GM10266 (cell line): Measurements from ENCODE around the gene P3H4.
A peak's percentile ranks its signal among the peaks of the same experiment; 100 is the strongest.
"Not testable (repeated sequence)": the region's sequence is repeated elsewhere in the genome, so short reads cannot be mapped to it uniquely, and the experiment has no call there.

ENCODE experiments used
- DNase-seq: peaks from one replicate; pipeline ENCODE4 v3.0.0; 2012; ENCODE audit errors: extremely low spot score
- TF ChIP-seq, protein P1 (sequence below): IDR thresholded peaks from 2 replicates; pipeline ENCODE4 v1.5.1; 2012; ENCODE audit warnings: mild to moderate bottlenecking, low read depth; ENCODE audit not compliant: control insufficient read depth, insufficient read depth; ENCODE audit errors: missing control alignments

The P3H4 gene, protein sequence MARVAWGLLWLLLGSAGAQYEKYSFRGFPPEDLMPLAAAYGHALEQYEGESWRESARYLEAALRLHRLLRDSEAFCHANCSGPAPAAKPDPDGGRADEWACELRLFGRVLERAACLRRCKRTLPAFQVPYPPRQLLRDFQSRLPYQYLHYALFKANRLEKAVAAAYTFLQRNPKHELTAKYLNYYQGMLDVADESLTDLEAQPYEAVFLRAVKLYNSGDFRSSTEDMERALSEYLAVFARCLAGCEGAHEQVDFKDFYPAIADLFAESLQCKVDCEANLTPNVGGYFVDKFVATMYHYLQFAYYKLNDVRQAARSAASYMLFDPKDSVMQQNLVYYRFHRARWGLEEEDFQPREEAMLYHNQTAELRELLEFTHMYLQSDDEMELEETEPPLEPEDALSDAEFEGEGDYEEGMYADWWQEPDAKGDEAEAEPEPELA

GRCh38 chr17:41811549-41812380 is at the start of gene P3H4:
Gene P3H4 (minus strand): TSS chr17:41811949. CDS start chr17:41811915, 34 bp downstream.
- peak; percentile 88 for DNase-seq
- TF ChIP-seq, protein P1, sequence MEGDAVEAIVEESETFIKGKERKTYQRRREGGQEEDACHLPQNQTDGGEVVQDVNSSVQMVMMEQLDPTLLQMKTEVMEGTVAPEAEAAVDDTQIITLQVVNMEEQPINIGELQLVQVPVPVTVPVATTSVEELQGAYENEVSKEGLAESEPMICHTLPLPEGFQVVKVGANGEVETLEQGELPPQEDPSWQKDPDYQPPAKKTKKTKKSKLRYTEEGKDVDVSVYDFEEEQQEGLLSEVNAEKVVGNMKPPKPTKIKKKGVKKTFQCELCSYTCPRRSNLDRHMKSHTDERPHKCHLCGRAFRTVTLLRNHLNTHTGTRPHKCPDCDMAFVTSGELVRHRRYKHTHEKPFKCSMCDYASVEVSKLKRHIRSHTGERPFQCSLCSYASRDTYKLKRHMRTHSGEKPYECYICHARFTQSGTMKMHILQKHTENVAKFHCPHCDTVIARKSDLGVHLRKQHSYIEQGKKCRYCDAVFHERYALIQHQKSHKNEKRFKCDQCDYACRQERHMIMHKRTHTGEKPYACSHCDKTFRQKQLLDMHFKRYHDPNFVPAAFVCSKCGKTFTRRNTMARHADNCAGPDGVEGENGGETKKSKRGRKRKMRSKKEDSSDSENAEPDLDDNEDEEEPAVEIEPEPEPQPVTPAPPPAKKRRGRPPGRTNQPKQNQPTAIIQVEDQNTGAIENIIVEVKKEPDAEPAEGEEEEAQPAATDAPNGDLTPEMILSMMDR = peak; percentile 71

GRCh38 chr17:41860254-41860931 is 48.6 kb upstream of the P3H4 start:
- DNase-seq = no peak
- TF ChIP-seq, protein P1 = no peak

- DNase-seq = not testable (repeated sequence)
Observed at GRCh38 chr17:41851382-41851781, 39.6 kb upstream of the P3H4 start.

GRCh38 chr17:41849251-41849990 is 37.7 kb upstream of the P3H4 start:
- no peak for DNase-seq
- TF ChIP-seq, protein P1 = no peak

DNA sequence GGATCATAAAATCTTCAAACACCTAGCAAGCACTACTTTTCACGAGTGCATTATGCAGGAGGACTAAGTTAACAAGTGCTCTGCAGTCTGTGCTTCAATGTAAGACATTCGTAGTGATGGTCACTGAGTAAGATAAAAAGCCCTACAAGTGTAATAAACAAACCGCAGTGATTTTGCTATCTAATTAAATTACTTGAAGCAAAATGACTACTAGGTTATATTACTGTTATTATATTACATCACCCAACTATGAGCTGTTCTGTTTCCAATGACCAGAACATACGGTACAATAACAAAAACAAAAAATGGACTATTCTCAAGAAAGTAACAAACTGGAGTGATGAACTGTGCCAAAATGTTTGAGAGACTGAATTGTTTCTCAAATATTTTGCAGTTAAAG is 37.0 kb upstream of the P3H4 start:
- DNase-seq = no peak
- TF ChIP-seq, protein P1 = no peak

- TF ChIP-seq, protein P1 = no peak
- no peak for DNase-seq
Observed at GRCh38 chr17:41844971-41845370, 33.2 kb upstream of the P3H4 start.

GRCh38 chr17:41840781-41841180 is 29.0 kb upstream of the P3H4 start:
- not testable (repeated sequence) for DNase-seq

- not testable (repeated sequence) for DNase-seq
Observed at GRCh38 chr17:41839448-41839847, 27.7 kb upstream of the P3H4 start.
